Activated CD4-positive, alpha-beta T cell treated with anti-CD3 and anti-CD28 coated beads for 4 hours (primary cell): ENCODE data around the gene KIAA0319L.
"Not testable (repeated sequence)": the region's sequence is repeated elsewhere in the genome, so short reads cannot be mapped to it uniquely, and the experiment has no call there.

Source experiments
- DNase-seq, 2 donors: peaks; one replicate each; pipeline ENCODE4 v3.0.0-alpha.2; 2020

KIAA0319L gene

GRCh38 chr1:35557118-35557610 lies at the start of gene KIAA0319L:
Gene KIAA0319L, minus strand, starts transcription at chr1:35557403. Its CDS starts 2,912 bp downstream, at chr1:35554491.
- DNase-seq = no peak

- no peak for DNase-seq
Measured at GRCh38 chr1:35605867-35606182, 48.6 kb upstream of the KIAA0319L start.

GRCh38 chr1:35605071-35605866 lies 48.1 kb upstream of the KIAA0319L start:
- no peak for DNase-seq

GRCh38 chr1:35603941-35604340 lies 46.7 kb upstream of the KIAA0319L start:
- no peak for DNase-seq

- no peak for DNase-seq
Measured at GRCh38 chr1:35603468-35603867, 46.3 kb upstream of the KIAA0319L start.

GRCh38 chr1:35600593-35600992 lies 43.4 kb upstream of the KIAA0319L start:
- DNase-seq = no peak

- DNase-seq = no peak
Measured at GRCh38 chr1:35599411-35599810, 42.2 kb upstream of the KIAA0319L start.

GRCh38 chr1:35598895-35599294 lies 41.7 kb upstream of the KIAA0319L start:
- DNase-seq = no peak

- no peak for DNase-seq
Measured at GRCh38 chr1:35597870-35598269, 40.7 kb upstream of the KIAA0319L start.

GRCh38 chr1:35595684-35596083 lies 38.5 kb upstream of the KIAA0319L start:
- no peak for DNase-seq

GRCh38 chr1:35594005-35594760 lies 37.0 kb upstream of the KIAA0319L start:
- no peak for DNase-seq

GRCh38 chr1:35592991-35593769 lies 36.0 kb upstream of the KIAA0319L start:
- no peak for DNase-seq

- DNase-seq = no peak
Measured at GRCh38 chr1:35591211-35591610, 34.0 kb upstream of the KIAA0319L start.

GRCh38 chr1:35590476-35591040 lies 33.4 kb upstream of the KIAA0319L start:
- no peak for DNase-seq

- DNase-seq = no peak
Measured at GRCh38 chr1:35589516-35590427, 32.6 kb upstream of the KIAA0319L start.

- DNase-seq = no peak
Measured at GRCh38 chr1:35588197-35588910, 31.2 kb upstream of the KIAA0319L start.

GRCh38 chr1:35587736-35588135 lies 30.5 kb upstream of the KIAA0319L start:
- DNase-seq = no peak

GRCh38 chr1:35586808-35587207 lies 29.6 kb upstream of the KIAA0319L start:
- DNase-seq = no peak

- DNase-seq = not testable (repeated sequence)
Measured at GRCh38 chr1:35585805-35586204, 28.6 kb upstream of the KIAA0319L start.

GRCh38 chr1:35585281-35585680 lies 28.1 kb upstream of the KIAA0319L start:
- DNase-seq = no peak

GRCh38 chr1:35581621-35582020 lies 24.4 kb upstream of the KIAA0319L start:
- DNase-seq = not testable (repeated sequence)
